Measurements from ENCODE around the gene MYO3B.

- TF ChIP-seq CTCF (IDR thresholded peaks at IDR 0.05) (no peak), POLR2A (IDR thresholded peaks at IDR 0.05; ENCODE audit: low read length) (no peak), TP53 (CRISPR knock-in tag; IDR thresholded peaks at IDR 0.05) (no peak)
Observed at GRCh38 chr2:170568511-170568910, 390.6 kb downstream of the MYO3B start.
